ENCODE measurements around the gene HACD3.
"Not testable (repeated sequence)": the region's sequence is repeated elsewhere in the genome, so short reads cannot be mapped to it uniquely, and the experiment has no call there.

The HACD3 gene

DNA sequence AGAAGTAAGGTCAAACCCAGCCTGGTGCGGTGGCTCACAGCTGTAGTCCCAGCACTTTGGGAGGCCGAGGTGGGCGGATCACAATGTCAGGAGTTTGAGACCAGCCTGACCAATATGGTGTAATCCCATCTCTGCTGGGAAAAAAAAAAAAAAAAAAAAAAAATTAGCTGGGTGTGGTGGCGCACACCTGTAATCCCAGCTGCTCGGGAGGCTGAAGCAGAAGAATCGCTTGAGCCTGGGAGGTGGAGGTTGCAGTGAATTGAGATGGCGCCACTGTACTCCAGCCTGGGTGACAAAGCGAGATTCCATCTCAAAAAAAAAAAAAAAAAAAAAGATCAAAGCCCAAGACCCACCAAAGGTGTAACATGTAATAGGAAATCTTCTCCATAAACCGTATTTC lies 19.0 kb downstream of the HACD3 start:
- not testable (repeated sequence) for DNase-seq

DNA sequence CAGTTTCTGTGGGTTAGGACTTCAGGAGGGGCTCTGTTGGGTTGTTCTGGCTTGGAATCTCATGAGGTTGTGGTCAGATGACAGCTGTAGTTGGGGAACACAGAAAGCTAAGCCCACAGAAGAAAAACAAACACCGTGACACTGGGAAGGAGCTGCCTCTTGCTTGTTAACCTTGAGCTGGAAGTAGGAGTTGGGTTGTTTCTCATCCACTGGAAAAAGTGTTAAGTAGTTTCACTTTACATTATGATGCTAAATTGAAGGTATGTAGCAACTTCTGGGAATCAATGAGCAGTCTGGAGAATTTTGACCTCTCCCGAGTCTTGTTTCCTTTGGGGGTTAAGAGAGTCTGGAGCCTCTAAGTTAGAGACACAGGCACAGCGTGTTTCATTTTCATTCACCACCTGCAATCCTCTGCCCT lies 20.4 kb downstream of the HACD3 start:
- no peak for DNase-seq

DNA sequence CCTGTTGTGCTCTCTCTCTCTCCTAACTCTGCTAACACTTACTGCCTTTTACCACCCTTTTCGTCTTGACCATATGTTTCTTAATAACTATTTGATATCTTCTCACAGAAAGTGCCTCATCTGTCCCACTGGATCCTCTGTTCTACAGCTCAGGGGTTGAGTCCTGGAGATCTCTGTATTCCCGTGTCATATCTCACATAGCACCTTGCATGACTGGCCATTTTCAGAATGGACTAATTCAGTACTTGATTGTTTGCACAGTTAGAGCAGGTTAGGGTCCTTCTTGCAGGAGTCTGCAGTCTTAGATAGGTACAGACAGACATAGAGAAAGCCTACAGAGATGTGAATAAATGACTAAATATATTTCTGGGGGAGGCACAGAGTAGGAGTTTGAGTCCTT lies 20.9 kb downstream of the HACD3 start:
- no peak for DNase-seq

DNA sequence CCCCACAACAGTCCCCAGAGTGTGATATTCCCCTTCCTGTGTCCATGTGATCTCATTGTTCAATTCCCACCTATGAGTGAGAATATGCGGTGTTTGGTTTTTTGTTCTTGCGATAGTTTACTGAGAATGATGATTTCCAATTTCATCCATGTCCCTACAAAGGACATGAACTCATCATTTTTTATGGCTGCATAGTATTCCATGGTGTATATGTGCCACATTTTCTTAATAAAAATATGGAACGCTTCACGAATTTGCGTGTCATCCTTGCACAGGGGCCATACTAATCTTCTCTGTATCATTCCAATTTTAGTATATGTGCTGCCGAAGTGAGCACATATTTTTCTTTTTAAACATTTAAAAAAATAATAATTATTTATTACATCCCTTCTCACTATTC lies 22.6 kb downstream of the HACD3 start:
- not testable (repeated sequence) for DNase-seq

DNA sequence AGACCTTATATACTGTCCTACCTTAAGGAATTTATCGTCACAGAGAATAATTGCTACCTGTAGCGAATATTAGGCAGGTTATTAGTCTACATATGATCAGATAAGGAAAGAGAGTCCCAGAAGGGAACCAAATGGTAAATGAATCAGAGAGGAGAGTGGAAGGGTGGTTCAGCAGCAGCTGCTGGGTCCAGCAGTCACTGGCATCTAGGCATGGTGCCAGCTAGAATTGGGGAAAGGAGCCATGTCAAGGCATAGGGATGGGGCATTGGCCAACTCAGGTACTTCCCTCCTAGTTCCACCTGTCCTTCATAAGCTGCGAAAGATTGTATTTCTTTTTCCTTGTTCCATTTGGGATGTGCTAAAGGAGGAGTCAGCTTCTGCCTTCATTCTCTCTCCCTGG lies 23.4 kb downstream of the HACD3 start:
- DNase-seq: no peak

DNA sequence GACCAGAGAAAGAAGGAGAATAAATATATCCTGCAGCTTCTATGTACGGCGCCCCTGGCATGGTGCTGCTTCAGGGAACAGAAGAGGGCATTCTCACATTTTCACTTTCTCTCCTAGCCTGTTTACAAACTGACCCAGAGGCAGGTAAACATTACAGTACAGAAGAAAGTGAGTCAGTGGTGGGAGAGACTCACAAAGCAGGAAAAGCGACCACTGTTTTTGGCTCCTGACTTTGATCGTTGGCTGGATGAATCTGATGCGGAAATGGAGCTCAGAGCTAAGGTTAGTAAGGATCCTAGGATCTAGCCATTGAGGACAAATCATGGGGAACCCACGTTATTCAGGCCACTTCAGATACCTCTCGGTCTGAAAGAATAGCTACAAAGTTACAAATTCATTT lies 26.4 kb downstream of the HACD3 start:
- DNase-seq: no peak

DNA sequence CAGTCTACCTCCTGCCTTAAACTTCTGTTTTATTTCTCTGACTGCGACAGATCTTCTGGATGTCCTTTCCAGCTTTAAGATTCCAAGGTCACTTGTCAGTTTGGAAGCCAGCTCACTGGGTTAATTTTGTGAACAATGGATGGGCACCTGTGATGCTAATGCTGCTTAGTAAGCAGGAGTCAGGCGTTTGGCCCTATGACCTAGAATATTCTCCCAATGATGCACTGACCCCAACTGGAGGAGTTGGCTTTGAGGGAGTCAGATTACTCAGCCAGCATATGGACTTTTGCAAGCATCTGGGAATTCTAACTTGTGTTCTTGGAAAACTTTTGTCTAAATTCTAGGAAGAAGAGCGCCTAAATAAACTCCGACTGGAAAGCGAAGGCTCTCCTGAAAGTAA lies 28.1 kb downstream of the HACD3 start:
- no peak for DNase-seq

DNA sequence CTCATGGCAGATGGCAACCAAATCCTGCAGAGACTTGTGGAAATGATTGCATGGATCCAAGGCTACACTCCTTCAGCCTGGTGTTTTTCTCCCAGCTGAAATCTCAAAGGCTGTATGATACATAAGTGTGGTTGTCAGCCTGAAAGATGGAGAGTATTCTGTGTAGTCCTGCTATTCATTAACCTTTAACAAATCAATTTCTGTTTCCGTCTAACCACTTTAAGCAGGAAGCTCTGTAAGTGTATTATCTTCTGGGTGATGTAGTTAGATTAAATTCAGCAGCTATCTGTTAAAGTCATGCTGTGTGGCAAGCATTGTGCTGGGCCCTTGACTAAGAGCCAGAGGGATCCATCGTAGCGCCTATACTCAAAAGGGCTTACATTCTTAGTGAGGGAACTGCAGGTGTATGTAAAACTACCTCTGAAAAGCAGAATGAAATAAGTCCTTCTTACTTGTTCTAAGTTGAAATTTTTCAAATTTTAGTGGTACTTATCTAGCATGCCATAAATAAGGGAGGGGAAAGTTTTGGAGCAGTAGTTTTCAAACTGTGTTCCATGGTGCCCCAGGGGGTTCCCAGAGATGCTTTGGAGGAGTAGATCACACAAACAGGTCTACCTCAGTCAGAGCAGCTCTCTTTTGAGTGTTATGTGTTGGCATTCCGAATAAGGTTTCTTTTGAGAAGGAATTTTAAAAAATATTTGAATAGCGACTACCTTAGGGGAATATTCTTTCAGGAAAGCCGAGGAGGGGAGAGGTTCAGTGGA lies 28.9 kb downstream of the HACD3 start:
- DNase-seq: no peak

DNA sequence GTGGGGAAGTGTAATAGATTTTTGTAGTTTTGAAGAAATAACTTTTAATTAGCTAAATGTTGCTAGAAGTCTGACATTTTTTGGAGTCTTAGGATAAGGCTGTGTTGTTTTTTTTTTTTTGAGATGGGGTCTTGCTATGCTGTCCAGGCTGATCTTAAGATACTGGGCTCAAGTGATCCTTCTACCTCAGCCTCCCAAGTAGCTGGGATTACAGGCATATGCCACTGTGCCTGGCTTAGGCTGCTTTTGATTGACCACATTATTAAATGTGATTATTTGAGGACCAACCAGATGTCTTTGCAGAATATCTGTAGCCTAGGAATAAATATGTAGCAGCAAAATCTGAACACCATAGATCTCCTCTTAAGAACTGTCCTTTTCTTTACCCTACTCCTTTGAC lies 29.7 kb downstream of the HACD3 start:
- no peak for DNase-seq

DNA sequence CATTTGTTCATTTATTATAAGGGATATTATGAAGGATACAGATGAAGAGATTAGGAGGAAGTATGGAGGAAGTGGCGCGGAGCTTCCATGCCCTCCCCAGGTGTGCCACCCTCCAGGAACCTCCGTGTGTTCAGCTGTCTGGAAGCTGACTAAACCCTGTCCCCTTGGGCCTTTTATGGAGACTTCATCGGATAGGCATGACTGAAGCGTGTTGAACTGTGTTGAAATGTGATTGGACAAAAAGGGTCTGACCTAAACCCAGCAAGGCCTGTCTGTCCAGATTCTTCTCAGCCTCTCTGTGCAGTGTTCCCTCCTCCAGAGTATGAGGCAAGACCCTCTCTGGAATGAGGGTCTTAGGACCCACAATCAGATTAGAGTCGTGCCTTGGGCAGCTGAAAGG lies 31.7 kb downstream of the HACD3 start:
- DNase-seq: no peak

DNA sequence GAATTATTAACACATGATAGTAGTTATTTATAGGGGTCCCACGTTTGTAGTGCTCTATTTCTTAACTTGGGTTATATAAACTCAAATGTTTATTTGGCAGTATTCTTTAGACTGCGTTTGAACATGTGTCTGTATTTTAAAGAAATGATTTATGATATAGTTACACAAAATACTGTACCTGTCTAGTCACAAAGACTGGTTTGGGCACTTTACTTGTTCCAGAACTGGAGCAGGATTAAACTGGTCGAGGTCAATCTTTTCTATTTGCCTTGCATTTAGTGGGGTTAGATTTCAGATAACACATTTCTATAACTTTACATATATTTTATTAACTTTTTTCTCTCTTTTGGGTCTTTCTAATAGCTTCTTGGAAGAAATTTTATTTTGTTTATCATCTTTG lies 39.5 kb downstream of the HACD3 start:
- no peak for DNase-seq

DNA sequence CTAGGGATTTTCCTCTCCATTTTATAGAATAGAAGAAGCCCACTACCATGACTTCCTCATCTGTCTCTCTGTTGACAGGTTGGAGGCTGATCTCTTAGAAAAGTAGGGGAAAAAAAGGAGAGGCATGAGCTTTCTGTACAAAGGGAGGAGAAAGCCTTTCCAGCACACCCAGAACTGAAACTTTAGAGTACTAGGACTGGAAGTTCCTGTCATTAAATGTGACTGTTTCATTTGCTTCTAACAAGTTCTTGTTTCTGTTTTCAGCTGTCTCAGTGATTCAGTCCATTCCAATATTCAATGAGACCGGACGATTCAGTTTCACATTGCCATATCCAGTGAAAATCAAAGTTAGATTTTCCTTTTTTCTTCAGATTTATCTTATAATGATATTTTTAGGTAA lies 41.7 kb downstream of the HACD3 start:
- no peak for DNase-seq

DNA sequence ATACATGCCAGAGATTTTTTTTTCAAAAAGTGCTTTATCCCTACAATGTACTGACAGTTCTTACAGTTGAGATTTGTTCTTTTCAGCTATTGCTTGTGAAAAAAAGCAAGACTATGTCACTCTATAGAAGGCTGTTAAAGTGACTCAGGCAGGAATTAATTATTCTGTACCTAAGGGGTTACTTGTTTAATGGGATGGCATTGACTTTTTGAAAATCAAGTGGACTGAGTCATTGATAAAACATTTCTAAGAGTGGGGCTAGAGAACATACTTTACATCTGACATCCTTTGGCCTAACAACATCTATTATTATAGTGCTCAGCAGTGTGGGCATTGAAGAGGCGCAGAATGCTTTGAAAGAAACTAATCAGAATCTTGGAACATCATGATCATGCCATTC lies 46.4 kb downstream of the HACD3 start:
- DNase-seq: no peak

DNA sequence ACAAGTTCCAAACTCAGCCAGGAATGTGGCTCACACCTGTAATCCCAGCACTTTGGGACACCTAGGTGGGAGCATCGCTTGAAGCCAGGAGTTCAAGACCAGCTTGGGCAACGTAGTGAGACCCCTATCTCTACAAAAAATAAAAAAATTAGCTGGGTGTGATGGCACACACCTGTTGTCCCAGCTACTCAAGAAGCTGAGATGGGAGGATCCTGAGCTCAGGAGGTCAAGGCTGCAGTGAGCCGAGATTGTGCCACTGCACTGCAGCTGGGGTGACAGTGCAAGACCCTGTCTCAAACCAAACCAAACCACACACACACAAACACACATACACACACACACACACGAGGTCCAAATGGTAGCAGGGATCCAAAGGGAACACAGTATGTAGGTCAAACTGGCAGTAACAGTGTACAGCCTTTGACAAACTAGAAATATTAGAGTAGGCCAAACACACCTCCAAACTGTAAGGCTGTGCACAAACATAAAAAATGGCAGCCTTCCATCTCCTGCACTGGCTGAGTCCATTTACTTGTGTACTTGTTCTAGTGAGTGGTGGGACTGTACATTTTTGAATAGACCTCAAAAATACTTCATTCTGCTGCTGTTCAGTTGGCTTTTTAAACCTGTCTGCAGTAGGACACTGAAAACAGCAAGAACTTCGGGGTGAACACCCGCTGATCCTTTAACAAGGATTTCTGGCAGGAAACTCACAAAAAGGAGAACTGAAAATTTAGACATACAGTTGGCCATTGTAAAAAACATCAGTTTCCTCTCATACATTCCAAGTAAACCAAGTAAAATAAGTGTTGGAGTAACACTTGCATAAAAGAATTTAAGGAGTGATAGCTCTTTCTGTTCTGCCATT lies 47.1 kb downstream of the HACD3 start:
- DNase-seq: no peak

DNA sequence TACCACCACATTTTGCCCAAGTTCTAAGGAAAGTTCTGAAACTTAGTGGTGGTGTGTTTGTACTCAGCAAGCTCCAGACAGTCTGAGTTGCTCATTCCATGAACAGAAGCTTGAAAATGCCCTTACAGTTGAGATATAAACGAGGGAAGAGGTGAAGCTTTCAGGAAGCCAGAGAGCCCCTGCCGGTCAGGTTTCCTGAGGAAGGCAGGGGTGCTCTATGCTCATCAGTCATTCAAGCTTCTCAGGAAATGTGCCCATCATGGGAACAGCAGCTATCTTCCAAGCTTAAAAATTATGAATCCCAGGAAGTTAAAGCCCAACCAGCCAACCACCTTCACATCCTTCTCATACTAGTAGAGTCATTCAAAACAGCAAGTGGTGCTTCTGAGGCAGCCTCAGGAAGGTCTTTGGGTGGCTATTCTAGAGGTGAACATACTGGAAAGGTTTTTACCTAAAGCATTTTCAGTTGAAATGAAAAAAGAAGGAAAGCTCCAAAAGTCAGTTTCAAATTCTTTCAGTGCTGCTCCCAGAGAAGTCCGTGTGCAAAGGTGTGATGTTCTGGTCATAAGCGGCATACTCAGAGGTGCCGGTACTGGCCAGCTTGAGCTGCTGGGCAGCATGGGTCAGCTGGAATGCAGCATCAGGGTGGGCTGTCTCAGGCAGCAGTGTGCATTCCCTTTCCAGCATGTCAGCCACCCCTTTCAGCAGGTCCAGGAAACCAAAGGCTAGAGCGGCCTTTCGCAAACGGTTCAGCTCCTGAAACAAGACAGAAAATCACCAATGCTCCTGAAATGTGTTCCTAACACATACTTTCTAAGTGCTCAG lies 48.9 kb downstream of the HACD3 start:
- DNase-seq: no peak

DNA sequence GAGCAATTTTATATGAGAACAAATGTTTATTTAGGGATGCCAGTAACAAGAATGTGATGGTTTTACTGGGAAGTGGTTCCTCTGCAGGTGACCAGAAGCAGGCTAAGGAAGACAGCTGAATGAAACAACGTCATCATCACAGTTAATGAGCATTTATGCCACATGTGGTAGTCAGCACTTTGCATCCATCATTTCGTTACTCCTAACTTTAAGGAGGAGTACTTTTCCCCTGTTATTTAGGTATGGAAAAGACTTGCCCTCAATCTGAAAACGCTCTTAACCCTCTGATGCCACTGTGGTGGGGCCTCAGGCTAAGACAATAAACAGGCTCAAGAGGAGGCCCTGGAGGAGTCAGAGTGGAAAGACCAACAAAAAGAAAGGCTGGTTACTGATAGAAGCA lies 49.5 kb downstream of the HACD3 start:
- DNase-seq: no peak

DNA sequence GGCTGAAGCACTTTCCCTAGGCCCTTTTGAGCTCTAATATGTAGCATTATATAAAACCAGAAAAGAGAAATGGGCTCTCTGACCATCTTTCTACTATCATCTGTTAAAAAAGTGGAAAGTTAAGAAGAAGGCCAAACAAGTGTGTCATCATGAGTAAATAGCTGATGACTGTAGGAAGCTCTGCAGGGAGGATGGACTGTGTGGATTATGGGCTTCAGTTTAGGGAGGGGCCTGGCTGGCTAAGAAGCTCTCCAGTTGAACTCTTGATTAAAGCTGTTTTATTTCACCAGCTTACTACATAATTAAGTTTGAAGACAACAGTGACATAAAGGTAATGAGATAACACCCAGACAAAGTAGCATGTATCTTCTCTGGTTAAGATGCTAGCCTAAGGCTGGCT lies 50.0 kb downstream of the HACD3 start:
- DNase-seq: no peak

DNA sequence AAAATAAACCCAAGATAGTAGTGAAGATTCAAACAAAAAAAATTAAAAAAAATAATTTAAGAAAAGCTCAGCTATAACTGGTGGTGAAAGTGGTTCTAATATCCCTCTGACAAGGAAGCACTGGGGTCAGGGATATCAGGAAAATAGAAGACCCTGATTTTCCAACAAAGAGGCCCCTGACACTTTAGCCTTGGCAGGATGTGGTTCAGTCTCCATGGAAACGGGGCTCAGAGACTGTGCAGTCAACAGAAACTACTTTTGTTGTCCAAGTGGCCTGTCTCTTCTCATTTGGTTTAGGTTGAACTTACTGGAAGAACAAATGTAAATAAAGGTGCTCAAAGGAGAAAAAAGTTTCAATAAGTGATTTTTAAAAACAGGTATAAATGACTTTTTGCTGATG lies 53.4 kb downstream of the HACD3 start:
- DNase-seq: no peak

DNA sequence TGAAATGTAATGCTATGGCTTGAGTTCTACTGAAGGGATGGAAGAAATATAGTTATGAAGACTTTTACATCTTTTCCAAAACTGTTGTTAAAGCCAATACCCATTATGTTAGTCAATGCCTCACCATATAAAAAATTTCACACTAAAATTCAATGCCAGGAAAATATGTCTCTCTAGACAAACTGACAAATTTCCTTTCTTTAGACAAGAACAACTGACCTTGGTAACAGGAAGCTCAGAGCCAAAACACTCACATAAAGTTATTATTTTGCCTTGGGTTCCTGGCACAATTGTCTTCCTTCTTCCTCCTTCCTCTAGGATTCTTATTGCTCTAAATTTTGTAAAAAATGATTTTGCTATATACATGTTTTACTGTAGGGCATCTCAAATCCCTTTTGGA lies 54.0 kb downstream of the HACD3 start:
- DNase-seq: no peak

DNA sequence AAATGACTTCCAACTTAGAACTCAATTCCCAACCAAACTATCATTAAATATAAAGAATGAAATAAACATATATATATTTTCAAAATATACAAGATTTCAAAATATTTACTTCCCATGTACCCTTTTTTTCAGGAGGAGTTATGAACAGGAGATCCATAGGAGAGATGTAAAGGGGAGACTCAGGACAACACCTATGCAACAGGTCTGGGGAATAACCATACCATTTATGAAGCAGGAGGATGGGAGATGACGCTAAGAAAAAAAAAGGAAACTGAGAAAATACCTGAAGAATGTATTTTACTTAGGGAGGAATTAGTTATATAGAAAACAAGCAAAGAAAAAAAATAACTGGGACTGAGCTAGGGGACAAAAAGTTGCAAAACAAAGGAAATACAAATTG lies 56.8 kb downstream of the HACD3 start:
- DNase-seq: no peak

DNA sequence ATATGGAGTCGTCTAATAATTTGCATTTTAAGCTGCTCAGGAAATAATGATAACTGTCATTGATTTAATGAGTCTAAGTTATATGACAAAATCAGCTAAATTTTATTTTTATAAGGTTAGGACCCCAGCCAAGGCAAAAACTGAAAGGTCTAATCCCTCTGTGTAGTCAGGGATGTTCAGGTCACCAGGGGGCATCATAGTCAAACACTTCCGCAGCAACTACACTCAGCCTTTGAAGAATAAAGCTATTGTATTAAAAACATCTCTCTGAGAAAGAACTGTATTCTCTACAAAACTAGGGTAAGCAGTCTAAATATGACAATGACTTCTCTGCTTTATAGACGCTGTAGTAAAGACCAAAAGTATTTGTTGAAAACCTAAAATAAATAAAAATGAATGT lies 65.7 kb downstream of the HACD3 start:
- no peak for DNase-seq

DNA sequence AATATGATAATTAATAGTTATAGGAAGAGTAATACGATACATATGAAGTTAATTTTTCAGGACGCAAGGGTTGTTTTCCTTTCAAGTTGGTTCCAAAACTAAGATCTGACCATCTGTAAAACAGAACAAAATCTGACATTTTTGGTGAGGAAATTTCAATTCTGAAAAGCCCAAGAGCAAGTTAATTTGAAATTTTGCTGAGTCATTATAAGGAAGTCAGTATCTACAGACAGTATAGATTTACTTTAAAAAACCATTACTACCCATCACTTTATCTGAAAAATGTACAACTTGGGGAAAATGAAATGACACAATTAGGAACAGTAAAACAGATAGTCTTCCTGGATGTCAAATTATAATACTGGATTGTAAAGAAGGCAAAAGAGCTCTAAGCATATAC lies 68.2 kb downstream of the HACD3 start:
- no peak for DNase-seq

DNA sequence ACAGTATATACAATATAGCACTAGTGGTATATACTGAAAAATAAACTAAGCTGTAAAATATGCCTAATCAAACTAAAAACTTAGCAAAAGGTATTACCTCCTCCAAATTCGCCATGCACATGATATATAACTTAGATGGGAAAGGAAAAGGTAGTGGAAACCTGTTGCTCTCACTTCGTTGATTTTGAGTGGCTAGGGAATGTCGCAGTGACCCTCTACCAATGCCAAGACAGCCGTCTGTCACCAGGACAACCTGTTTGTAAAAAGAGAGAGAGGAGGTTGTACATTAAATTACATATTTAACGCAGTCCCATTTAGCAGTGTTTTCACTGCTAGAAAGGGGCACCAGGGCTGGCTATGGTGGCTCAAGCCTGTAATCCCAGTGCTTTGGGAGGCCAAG lies 69.4 kb downstream of the HACD3 start:
- DNase-seq: no peak
